Large intestine (tissue), 3 donors: Measurements from ENCODE around the gene HLCS. TPM values are rescaled to one million over a fixed set of nuclear protein-coding genes. Genes with fewer than 3 reads are reported as not detected.
A peak's percentile ranks its signal among the peaks of the same experiment; 100 is the strongest.

Experiments
- DNase-seq, 2 donors: peaks; one replicate each; pipeline versions ENCODE4 v3.0.0 to v3.0.0-alpha.2; 2013
- H3K27ac ChIP-seq: one replicate; pipeline ENCODE4 v1.5.1; 2013; ENCODE audit warnings: low read length
- H3K27me3 ChIP-seq: 2 replicates; pipeline ENCODE4 v1.6.1; 2013; ENCODE audit warnings: low read length; ENCODE audit not compliant: control insufficient read depth, insufficient read depth
- H3K36me3 ChIP-seq: 2 replicates; pipeline ENCODE4 v1.6.1; 2013; ENCODE audit warnings: low read length; ENCODE audit not compliant: control insufficient read depth, insufficient read depth
- H3K4me1 ChIP-seq: one replicate; pipeline ENCODE4 v1.6.1; 2013; ENCODE audit warnings: low read length; ENCODE audit not compliant: control insufficient read depth, insufficient read depth
- H3K4me3 ChIP-seq: one replicate; pipeline ENCODE4 v1.5.1; 2013; ENCODE audit warnings: low read length
- H3K9me3 ChIP-seq: one replicate; pipeline ENCODE4 v1.6.1; 2013; ENCODE audit warnings: mild to moderate bottlenecking, low read depth, low read length, moderate library complexity; ENCODE audit not compliant: control insufficient read depth
- WGBS: methylation state at CpG from one replicate; pipeline ENCODE4 v1.1.5; 2013; ENCODE audit warnings: low lambda C conversion rate; ENCODE audit not compliant: insufficient coverage; 5-methylcytosine and 5-hydroxymethylcytosine counted together
- polyA plus RNA-seq: library from polyadenylated mRNA; unstranded; fragments of 120-200 nt; gene quantifications from one replicate; pipeline ENCODE4 v1.2.1, GENCODE V29; 2013

The HLCS gene
- polyA plus RNA-seq, 1 donor: 12.5 TPM

DNA sequence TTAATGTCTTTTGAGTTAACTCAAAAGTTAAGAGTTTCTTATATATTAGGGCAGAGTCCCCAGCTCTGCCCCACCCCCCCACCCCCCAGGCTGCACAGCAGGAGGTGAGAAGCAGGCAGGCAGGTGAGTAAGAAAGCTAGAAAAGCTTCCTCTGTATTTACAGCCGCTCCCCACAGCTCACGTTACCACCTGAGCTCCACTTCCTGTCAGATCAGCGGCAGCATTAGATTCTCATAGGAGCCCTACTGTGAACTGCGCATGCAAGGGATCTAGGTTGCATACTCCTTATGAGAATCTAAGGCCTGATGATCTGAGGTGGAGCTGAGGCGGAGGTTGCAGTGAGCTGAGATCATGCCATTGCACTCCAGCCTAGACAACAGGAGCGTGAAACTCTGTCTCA is 185.6 kb downstream of the HLCS start:
- H3K4me3 ChIP-seq: no peak overlapping the region
- WGBS: no CpG with 5 or more reads among the region's 6 CpGs
- no peaks in the 10 kb centered on the region for H3K9me3 ChIP-seq
- H3K4me1 ChIP-seq: no peaks in the 10 kb centered on the region
- no peak for DNase-seq
- H3K27me3 ChIP-seq: no peaks in the 10 kb centered on the region
- no peak overlapping the region for H3K27ac ChIP-seq
- H3K36me3 ChIP-seq: no peaks in the 10 kb centered on the region

DNA sequence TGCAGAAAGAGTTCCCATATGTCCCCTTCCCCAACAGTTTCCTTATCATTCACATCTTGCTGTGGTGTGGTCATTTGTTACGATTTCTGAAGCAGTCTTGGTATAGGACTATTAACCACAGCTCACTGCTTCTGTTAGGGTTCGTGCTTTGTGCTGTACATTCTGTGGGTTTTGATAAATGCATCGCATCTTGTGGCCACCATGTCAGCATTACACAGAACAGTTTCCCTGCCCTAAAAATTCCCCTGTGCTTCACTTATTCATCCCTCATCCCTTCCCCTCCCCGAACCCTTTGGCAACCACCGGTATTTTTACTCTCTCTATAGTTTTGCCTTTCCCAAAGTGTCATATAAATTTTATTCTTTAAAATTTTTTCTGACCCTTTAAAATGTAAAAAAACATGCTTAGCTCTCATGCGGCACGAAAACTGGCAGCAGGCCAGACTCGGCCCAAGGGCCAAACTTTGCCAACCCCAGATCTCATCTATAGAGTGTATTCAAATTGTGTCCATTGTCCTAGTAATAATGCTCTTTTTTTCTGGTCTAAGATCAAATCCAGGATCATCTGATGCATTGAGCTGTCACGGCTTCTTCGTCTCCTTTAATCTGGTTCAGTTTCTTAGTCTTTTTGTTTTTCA is 189.4 kb downstream of the HLCS start:
- H3K27me3 ChIP-seq: no peaks in the 10 kb centered on the region

DNA sequence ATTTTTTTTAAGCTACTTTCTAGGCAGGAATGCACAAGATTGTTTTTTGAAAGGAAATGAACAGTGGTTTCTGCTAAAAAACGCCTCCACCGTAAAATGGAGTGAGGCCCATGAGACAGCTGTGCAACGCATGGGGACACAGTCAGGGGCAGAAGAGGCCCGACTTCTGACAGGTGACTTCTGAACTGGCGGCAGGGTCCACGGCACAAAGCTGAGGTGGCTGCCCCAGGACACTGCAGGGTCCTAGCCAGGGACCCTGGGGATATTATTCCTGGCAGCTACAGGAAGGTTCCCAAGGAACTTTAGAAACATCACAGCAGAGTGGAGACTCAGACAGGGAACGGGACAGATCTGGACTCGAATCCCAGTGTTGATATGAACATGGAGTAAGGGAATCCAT is 192.5 kb downstream of the HLCS start:
- Histone ChIP-seq H3K27me3 (no peaks in the 10 kb centered on the region), H3K9me3 (no peaks in the 10 kb centered on the region), H3K36me3 (no peaks in the 10 kb centered on the region), H3K4me3 (no peak overlapping the region), H3K4me1 (no peaks in the 10 kb centered on the region), H3K27ac (no peak overlapping the region)
- WGBS: no CpG with 5 or more reads among the region's 8 CpGs
- no peak for DNase-seq

More for the DNA sequence above, 189.4 kb downstream of the HLCS start:
- H3K27ac ChIP-seq: no peak overlapping the region
- WGBS: 89% methylated on average over 4 of the region's 10 CpGs
- no peaks in the 10 kb centered on the region for H3K36me3 ChIP-seq
- DNase-seq: no peak
- H3K4me1 ChIP-seq: no peaks in the 10 kb centered on the region
- H3K4me3 ChIP-seq: no peak overlapping the region
- no peaks in the 10 kb centered on the region for H3K9me3 ChIP-seq

DNA sequence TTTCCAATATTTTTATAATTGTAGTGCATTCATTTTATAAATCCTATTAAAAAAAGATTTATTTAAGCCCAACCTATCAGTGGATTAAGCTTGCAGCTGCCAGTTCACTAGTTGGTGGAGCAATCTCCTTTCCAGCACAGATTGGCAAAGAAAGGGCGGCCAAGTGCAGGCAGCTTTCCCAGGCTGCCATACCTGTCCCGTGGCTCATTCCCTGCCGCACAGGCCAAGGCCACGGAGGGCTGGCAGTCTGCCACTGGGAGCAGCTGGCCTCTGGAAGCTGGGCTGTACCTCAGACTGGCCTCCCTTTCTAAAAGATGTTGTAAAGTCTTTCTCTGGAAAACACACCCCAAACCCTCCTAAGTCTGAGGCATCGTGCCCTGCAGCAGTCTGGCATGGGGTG is 193.4 kb downstream of the HLCS start:
- H3K27me3 ChIP-seq: no peaks in the 10 kb centered on the region
- no peaks in the 10 kb centered on the region for H3K9me3 ChIP-seq
- peak; percentile 47 to 60 for DNase-seq
- no CpG with 5 or more reads among the region's 5 CpGs for WGBS
- no peaks in the 10 kb centered on the region for H3K36me3 ChIP-seq
- no peaks in the 10 kb centered on the region for H3K4me1 ChIP-seq
- no peak overlapping the region for H3K27ac ChIP-seq
- H3K4me3 ChIP-seq: no peak overlapping the region

DNA sequence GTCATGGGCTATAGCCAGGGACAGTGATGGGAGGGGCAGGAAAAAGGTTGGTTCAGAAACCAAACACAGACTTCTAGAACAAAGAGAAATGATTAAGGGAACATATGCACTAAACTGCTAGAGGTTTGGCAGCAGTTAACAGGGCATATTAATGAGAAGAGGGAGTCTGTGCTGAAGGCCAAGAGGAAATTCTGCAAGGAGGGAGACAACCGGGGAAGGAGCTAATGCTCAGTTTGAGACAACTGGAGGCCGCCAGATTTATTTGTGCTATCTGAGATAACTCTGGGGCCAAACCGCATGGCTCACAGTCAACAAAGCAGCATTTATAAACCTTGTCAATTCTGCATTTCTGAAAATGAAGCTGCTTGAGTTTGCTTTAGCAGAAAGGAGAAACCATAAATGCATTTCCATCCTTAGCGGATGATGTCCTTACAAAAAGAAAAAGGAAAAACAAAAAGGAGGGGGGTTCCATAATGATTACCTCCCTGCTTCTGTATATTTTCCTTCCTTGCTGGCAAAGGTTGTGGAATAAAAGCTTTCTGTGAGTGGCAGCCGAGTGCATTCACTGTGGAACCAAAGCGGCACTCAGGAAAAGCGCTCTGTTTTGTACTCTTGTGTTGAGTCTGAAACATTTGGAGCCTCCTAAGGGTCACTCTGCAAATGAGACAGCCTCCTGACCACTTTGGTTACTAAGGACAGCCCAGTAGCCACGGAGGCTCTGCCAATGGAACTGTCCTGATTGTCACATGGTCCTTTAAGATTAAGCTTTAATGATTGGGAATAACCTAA is 197.2 kb downstream of the HLCS start:
- Histone ChIP-seq H3K4me1 (no peaks in the 10 kb centered on the region), H3K27me3 (no peaks in the 10 kb centered on the region), H3K36me3 (no peaks in the 10 kb centered on the region), H3K27ac (no peak overlapping the region), H3K4me3 (no peak overlapping the region), H3K9me3 (no peaks in the 10 kb centered on the region)
- peak in 1 of 2 donors; percentile 17 for DNase-seq
- WGBS: 93% methylated on average over 3 of the region's 8 CpGs

DNA sequence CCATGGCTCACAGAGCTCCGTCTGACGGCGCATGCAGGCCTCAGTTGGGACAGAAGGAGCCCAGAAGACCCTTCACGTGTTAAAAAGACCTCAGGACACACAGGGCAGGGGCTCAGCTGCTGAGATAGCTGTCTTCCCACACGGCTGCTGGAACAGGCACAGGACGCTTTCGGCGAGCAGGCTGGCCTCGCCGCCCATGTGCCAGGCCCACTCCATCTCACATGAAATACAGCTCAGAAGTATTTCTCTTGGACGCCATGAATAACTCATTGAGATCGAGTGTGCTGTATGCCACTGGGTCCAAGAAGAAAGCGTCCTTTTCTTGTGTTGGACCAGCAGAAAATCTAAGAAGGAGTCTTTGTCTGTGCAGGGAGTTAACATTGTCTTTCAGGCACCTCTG is 198.0 kb downstream of the HLCS start:
- 80% methylated on average over 1 of the region's 13 CpGs for WGBS
- no peak for DNase-seq
- no peaks in the 10 kb centered on the region for H3K9me3 ChIP-seq
- H3K36me3 ChIP-seq: no peaks in the 10 kb centered on the region
- H3K4me3 ChIP-seq: no peak overlapping the region
- H3K4me1 ChIP-seq: no peaks in the 10 kb centered on the region
- no peak overlapping the region for H3K27ac ChIP-seq
- H3K27me3 ChIP-seq: no peaks in the 10 kb centered on the region

DNA sequence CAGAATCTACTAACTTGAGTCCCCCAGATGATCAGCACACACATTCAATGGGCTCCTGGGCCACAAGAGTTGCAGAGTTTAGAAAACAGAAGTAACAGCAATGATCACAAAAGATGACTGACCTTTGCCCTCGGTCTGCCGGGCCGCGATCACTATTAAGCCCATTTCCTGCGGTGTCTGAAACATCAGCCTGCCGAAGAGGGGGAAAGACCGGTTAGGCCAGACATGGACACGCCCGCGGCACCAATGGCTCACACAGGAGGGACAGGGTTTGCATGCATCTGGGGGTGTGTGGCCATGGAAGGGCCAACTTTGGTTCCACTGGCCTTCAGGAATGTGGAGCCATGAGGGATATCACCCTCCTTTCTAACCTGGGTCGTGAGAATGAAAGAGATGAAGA is 199.4 kb downstream of the HLCS start:
- Histone ChIP-seq H3K27ac (no peak overlapping the region), H3K4me1 (no peaks in the 10 kb centered on the region), H3K4me3 (no peak overlapping the region), H3K9me3 (no peaks in the 10 kb centered on the region), H3K27me3 (no peaks in the 10 kb centered on the region), H3K36me3 (no peaks in the 10 kb centered on the region)
- DNase-seq: no peak
- WGBS: 80% methylated on average over 2 of the region's 11 CpGs

DNA sequence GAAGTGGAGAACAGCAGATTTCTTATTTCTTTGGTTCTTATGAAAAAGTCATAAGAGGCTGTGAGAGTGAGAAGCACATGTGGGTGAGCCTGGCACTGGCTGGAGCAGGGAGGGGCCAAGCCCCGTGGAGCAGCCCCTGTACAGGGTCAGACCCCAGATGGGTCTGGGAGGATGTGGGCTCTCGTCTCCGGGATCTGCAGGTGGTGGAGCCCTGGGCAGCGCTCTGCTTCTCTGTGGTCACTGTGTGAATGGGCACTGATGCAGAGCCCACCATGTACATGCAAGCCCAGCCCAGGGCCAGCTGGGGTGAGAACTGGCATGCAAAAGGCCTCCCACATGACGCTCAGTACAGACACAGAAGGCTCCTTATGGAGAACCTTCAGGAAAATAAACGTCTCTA is 200.0 kb downstream of the HLCS start:
- Histone ChIP-seq H3K4me1 (no peaks in the 10 kb centered on the region), H3K27me3 (no peaks in the 10 kb centered on the region), H3K36me3 (peaks cover 5% of the 10 kb centered on the region), H3K9me3 (no peaks in the 10 kb centered on the region), H3K27ac (no peak overlapping the region), H3K4me3 (no peak overlapping the region)
- DNase-seq: no peak
- WGBS: no CpG with 5 or more reads among the region's 6 CpGs

DNA sequence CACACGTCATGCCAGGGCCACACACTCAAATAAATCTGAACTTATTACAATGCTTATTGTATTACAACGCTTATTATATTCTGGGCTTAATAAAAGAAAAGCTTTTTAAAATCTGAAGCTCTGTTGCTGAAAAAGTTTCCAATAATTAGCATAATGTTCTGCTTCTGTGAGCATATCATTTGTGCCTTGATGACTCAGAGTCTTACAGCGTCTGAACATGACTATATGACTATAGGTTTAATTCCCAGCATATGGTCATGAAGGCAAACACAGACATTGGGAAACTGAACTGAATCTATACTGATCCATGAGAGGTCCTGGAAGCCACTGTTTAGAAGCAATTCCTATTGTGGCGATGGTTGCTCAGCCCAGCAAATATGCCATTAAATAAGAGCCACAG is 201.2 kb downstream of the HLCS start:
- Histone ChIP-seq H3K4me3 (no peak overlapping the region), H3K27ac (no peak overlapping the region), H3K36me3 (peaks cover 5% of the 10 kb centered on the region), H3K27me3 (no peaks in the 10 kb centered on the region), H3K9me3 (no peaks in the 10 kb centered on the region), H3K4me1 (no peaks in the 10 kb centered on the region)
- no CpG with 5 or more reads among the region's 4 CpGs for WGBS
- no peak for DNase-seq

DNA sequence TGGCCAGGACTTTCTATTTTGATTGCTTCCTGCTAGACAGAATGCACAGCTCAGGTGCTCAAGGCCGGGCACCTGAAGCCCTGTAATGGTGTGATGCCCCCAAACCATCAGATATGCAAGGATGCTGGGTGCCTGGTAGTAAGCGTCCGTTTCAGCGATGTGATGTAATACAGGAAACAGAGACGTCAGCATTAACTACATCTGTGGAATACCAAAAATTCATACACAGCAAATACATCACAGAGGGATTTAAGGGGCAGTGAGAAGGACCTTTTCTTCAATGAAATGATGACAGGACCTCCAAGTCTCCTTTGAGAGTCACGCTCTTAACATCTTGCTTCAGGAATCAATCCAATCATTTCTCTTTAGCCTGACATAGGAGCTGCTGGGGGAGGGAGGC is 203.2 kb downstream of the HLCS start:
- no CpG with 5 or more reads among the region's 6 CpGs for WGBS
- Histone ChIP-seq H3K27me3 (no peaks in the 10 kb centered on the region), H3K4me3 (no peak overlapping the region), H3K9me3 (no peaks in the 10 kb centered on the region), H3K4me1 (no peaks in the 10 kb centered on the region), H3K36me3 (peaks cover 8% of the 10 kb centered on the region), H3K27ac (no peak overlapping the region)
- DNase-seq: no peak

DNA sequence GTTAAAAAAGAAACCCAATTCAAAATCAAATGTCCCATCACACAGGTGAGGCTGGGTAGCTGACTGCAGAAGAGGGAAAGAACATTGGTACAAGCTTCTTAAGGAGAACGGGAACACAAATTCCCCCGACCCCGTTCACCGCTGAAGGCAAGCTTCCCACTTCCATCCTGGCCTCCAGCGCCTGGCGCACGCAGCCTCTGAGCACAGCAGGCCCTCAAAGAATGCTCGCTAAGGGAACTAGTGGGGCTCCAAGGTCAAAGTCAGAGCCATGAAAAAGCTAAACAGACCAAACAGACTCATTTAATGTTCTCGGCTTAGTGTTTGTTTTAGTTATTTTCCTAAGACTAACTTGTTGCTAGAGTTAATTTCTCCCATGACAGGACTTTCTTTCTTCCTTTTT is 203.8 kb downstream of the HLCS start:
- Histone ChIP-seq H3K9me3 (no peaks in the 10 kb centered on the region), H3K4me3 (no peak overlapping the region), H3K36me3 (peaks cover 8% of the 10 kb centered on the region), H3K27me3 (no peaks in the 10 kb centered on the region), H3K27ac (no peak overlapping the region), H3K4me1 (no peaks in the 10 kb centered on the region)
- WGBS: 76% methylated on average over 2 of the region's 9 CpGs
- no peak for DNase-seq
